IMR-90 (cell line): Measurements from ENCODE around the gene TRDN. TPM values are rescaled to one million over a fixed set of nuclear protein-coding genes. Genes with fewer than 3 reads are reported as not detected.

Source experiments
- ATAC-seq: fragments of 200-7000 bp; cut with Tn5 transposase; 2 replicates; pipeline ENCODE4 v1.9.1; 2020; ENCODE audit warnings: low read depth, mild to moderate bottlenecking, moderate library complexity
- BruUV-seq: library from RNA; stranded (reverse); fragments of 400-500 nt; replicated peaks from 2 replicates; lab custom pipeline; 2021; lab: Mats Ljungman, UMichigan
- CTCF ChIA-PET: fragments of 300-600 bp; formaldehyde crosslinking; extraction: SDS; loops from one replicate; lab custom pipeline; 2021; ENCODE audit warnings: antibody characterized with exemption; lab: Yijun Ruan, JAX
- POLR2A ChIA-PET: fragments of 300-600 bp; sonication (Branson Sonifier 250); formaldehyde crosslinking; loops from one replicate; lab custom pipeline; 2022; ENCODE audit warnings: antibody characterized with exemption; ENCODE audit not compliant: unreplicated experiment; lab: Charles Lee
- DNase-seq: peaks from one replicate; pipeline ENCODE4 v3.0.0; 2013
- H2AFZ ChIP-seq: replicated peaks from 2 replicates; pipeline ENCODE3; 2013; ENCODE audit warnings: low read length, mild to moderate bottlenecking; ENCODE audit not compliant: poor library complexity
- H2AK5ac ChIP-seq: 2 replicates; pipeline ENCODE4 v1.6.1; 2013; ENCODE audit warnings: low read depth, low read length, inconsistent platforms
- H2AK9ac ChIP-seq: replicated peaks from 2 replicates; pipeline ENCODE3; 2013; ENCODE audit warnings: mild to moderate bottlenecking, low read depth, low read length, moderate library complexity; ENCODE audit not compliant: poor library complexity
- H2BK120ac ChIP-seq: 2 replicates; pipeline ENCODE4 v1.6.1; 2013; ENCODE audit warnings: low read depth, low read length, inconsistent platforms
- H2BK15ac ChIP-seq: 3 replicates; pipeline ENCODE4 v1.6.1; 2013; ENCODE audit warnings: low read depth, low read length, inconsistent platforms
- H2BK20ac ChIP-seq: 2 replicates; pipeline ENCODE4 v1.6.1; 2013; ENCODE audit warnings: low read depth, mild to moderate bottlenecking, inconsistent platforms, low read length, moderate library complexity
- H2BK5ac ChIP-seq: 2 replicates; pipeline ENCODE4 v1.6.1; 2013; ENCODE audit warnings: mild to moderate bottlenecking, low read depth, low read length, inconsistent platforms; ENCODE audit not compliant: poor library complexity, severe bottlenecking
- H3K14ac ChIP-seq: replicated peaks from 2 replicates; pipeline ENCODE4 v1.6.1; 2013; ENCODE audit warnings: low read depth, low read length, inconsistent platforms
- H3K18ac ChIP-seq: 2 replicates; pipeline ENCODE4 v1.6.1; 2013; ENCODE audit warnings: low read depth, low read length, control low read depth
- H3K23ac ChIP-seq: 2 replicates; pipeline ENCODE4 v1.6.1; 2013; ENCODE audit warnings: low read depth, low read length, inconsistent platforms
- H3K27ac ChIP-seq: 2 replicates; pipeline ENCODE4 v1.5.1; 2013; ENCODE audit warnings: mild to moderate bottlenecking, control low read depth, low read length; ENCODE audit not compliant: insufficient read depth
- H3K27me3 ChIP-seq: 2 replicates; pipeline ENCODE4 v1.6.1; 2013; ENCODE audit warnings: low read length; ENCODE audit not compliant: control insufficient read depth, insufficient read depth
- H3K36me3 ChIP-seq: 2 replicates; pipeline ENCODE4 v1.6.1; 2013; ENCODE audit warnings: low read length, mixed read lengths; ENCODE audit not compliant: control insufficient read depth, insufficient read depth
- H3K4ac ChIP-seq: 2 replicates; pipeline ENCODE4 v1.6.1; 2013; ENCODE audit warnings: low read depth, low read length, inconsistent platforms
- H3K4me1 ChIP-seq: 2 replicates; pipeline ENCODE4 v1.6.1; 2013; ENCODE audit warnings: low read length, mixed read lengths; ENCODE audit not compliant: control insufficient read depth, insufficient read depth
- H3K4me2 ChIP-seq: 2 replicates; pipeline ENCODE4 v1.6.1; 2013; ENCODE audit warnings: low read depth, mild to moderate bottlenecking, control low read depth, low read length, moderate library complexity
- H3K4me3 ChIP-seq: 2 replicates; pipeline ENCODE4 v1.5.1; 2013; ENCODE audit warnings: low read depth, mild to moderate bottlenecking, control low read depth, low read length, moderate library complexity; ENCODE audit not compliant: insufficient read depth
- H3K56ac ChIP-seq: 2 replicates; pipeline ENCODE4 v1.6.1; 2013; ENCODE audit warnings: low read length, inconsistent platforms; ENCODE audit not compliant: insufficient read depth; ENCODE audit errors: extremely low read depth
- H3K79me1 ChIP-seq, 2 experiments: 2 replicates each; pipeline ENCODE4 v1.6.1; 2013; ENCODE audit warnings: low read length in 2 of 2, inconsistent platforms in 1 of 2, low read depth in 1 of 2
- H3K9ac ChIP-seq: 2 replicates; pipeline ENCODE4 v1.6.1; 2013; ENCODE audit warnings: low read depth, low read length, control low read depth
- H3K9me1 ChIP-seq: 2 replicates; pipeline ENCODE4 v1.6.1; 2013; ENCODE audit warnings: low read length, inconsistent platforms; ENCODE audit not compliant: insufficient read depth
- H3K9me3 ChIP-seq: 2 replicates; pipeline ENCODE4 v1.6.1; 2013; ENCODE audit warnings: low read length; ENCODE audit not compliant: control insufficient read depth, insufficient read depth
- H4K20me1 ChIP-seq: 2 replicates; pipeline ENCODE4 v1.6.1; 2013; ENCODE audit warnings: low read length, inconsistent platforms; ENCODE audit not compliant: insufficient read depth
- H4K5ac ChIP-seq: 2 replicates; pipeline ENCODE4 v1.6.1; 2013; ENCODE audit warnings: mild to moderate bottlenecking, low read depth, low read length, control low read depth
- H4K8ac ChIP-seq, 2 experiments: 2 replicates each; pipeline ENCODE4 v1.6.1; 2013; ENCODE audit warnings: low read depth in 2 of 2, low read length in 2 of 2, control low read depth in 1 of 2, inconsistent platforms in 1 of 2
- H4K91ac ChIP-seq: 2 replicates; pipeline ENCODE4 v1.6.1; 2013; ENCODE audit warnings: low read depth, low read length, inconsistent platforms; ENCODE audit not compliant: insufficient read depth
- BHLHE40 ChIP-seq: fragments of 150-350 bp; IDR thresholded peaks from 2 replicates; pipeline ENCODE4 v1.6.1; 2016; ENCODE audit warnings: mild to moderate bottlenecking, low read depth, low read length
- MAFK ChIP-seq: IDR thresholded peaks from 2 replicates; pipeline ENCODE4 v1.6.1; 2012; ENCODE audit warnings: low read depth, low read length, improper control_type of control experiment
- WGBS, 2 experiments: methylation state at CpG; one replicate each; pipeline versions ENCODE4 v1.1.5 to v1.1.7; 2013; ENCODE audit warnings: missing lambda C conversion rate in 2 of 2; ENCODE audit not compliant: insufficient read length in 1 of 2; ENCODE audit errors: extremely low coverage in 2 of 2; 5-methylcytosine and 5-hydroxymethylcytosine counted together
- dilution Hi-C: fragments of 300-500 bp; cut with HindIII; formaldehyde crosslinking; loops from one replicate; pipeline ENCODE4 v1.14.3; 2018; ENCODE audit warnings: low sequenced_read_pairs; ENCODE audit not compliant: unreplicated experiment
- in situ Hi-C: fragments of 300-500 bp; cut with MboI; formaldehyde crosslinking; loops from 3 replicates; pipeline ENCODE4 v1.14.3; 2019; ENCODE audit warnings: low sequenced_read_pairs, inconsistent platforms, mixed read lengths
- intact Hi-C: fragments of 100-400 bp; cut with micrococcal nuclease; formaldehyde crosslinking; loops from 2 replicates; pipeline ENCODE4 v1.10.0; 2022
- polyA plus RNA-seq, 3 experiments: library from polyadenylated mRNA; depleted of rRNA; stranded (reverse); fragments of >200 nt; gene quantifications; 2 replicates each; pipeline ENCODE4 v1.2.3, GENCODE V29; 2012; ENCODE audit warnings: low replicate concordance in 1 of 3
- total RNA-seq: library from RNA; depleted of rRNA; stranded (reverse); fragments of >200 nt; gene quantifications from 2 replicates; pipeline ENCODE4 v1.2.3, GENCODE V29; 2012

Gene TRDN
- total and polyA plus RNA-seq, 2 of the 4 experiments (the other 2 are of a cell fraction), result not detected

DNA sequence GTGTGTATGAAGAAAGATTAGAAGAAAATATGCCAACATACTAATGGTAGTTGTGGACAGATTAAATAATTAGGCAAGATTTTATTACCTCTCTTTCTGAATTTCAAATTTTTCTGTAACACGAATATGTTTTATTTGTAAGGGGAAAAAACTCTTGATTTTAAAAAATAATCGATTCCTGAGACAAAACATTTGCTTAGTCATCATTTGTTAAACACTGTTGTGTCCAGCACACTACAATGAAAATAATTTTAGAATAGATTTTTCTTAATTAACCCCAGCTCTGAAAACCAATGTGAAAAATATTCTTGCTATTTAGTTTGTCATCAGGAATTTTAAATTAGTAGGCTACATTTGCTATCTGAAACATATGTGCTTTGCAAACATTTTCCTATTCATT, 253.0 kb downstream of the TRDN start:
- Histone ChIP-seq H2AFZ (no peak overlapping the region), H4K8ac (no peak overlapping the region), H3K4me2 (no peak overlapping the region), H3K9me3 (no peaks in the 10 kb centered on the region), H2AK5ac (no peak overlapping the region), H2AK9ac (no peak overlapping the region), H3K9me1 (no peaks in the 10 kb centered on the region), H4K91ac (no peak overlapping the region), H3K9ac (no peak overlapping the region), H3K4ac (no peak overlapping the region), H3K27ac (no peak overlapping the region), H3K14ac (no peak overlapping the region), H2BK20ac (no peak overlapping the region), H4K5ac (no peak overlapping the region), H3K18ac (no peak overlapping the region), H2BK5ac (no peak overlapping the region), H3K4me3 (no peak overlapping the region), H3K79me1 (no peaks in the 10 kb centered on the region), H3K23ac (no peak overlapping the region), H3K36me3 (no peaks in the 10 kb centered on the region), H2BK120ac (no peak overlapping the region), H4K20me1 (no peaks in the 10 kb centered on the region), H3K56ac (no peak overlapping the region), H3K27me3 (no peaks in the 10 kb centered on the region), H2BK15ac (no peak overlapping the region), H3K4me1 (no peaks in the 10 kb centered on the region)
- dilution Hi-C loops, result no loop called here
- no CpG with 5 or more reads among the region's 2 CpGs for WGBS, 2 experiments
- ChIA-PET POLR2A (no interaction called here), CTCF (no interaction called here)
- ATAC-seq, result no peak
- TF ChIP-seq BHLHE40 (no peak), MAFK (peak; percentile 73)
- intact Hi-C loops, result no loop called here
- BruUV-seq, result no TSS peak
- in situ Hi-C loops, result no loop called here
- no peak for DNase-seq
